Thymus (tissue), 11 donors: ENCODE results near the gene COL28A1. TPM values are rescaled to one million over a fixed set of nuclear protein-coding genes. Genes with fewer than 3 reads are reported as not detected.
"Not testable (repeated sequence)": the region's sequence is repeated elsewhere in the genome, so short reads cannot be mapped to it uniquely, and the experiment has no call there.

ENCODE experiments used
- DNase-seq, 9 donors: peaks; one replicate each; pipeline ENCODE4 v3.0.0-alpha.2; 2013; ENCODE audit warnings: low spot score in 9 of 9, low read depth in 6 of 9, missing footprints in 1 of 9
- H3K27ac ChIP-seq, 2 donors: one replicate each; pipeline ENCODE4 v1.5.1; 2013; ENCODE audit warnings: control low read depth in 1 of 2, low read depth in 1 of 2, low read length in 1 of 2, mild to moderate bottlenecking in 1 of 2, moderate library complexity in 1 of 2
- H3K27me3 ChIP-seq, 2 donors: one replicate each; pipeline ENCODE4 v1.5.1; 2013; ENCODE audit warnings: low read length in 1 of 2; ENCODE audit not compliant: control insufficient read depth in 2 of 2, insufficient read depth in 1 of 2
- H3K36me3 ChIP-seq, 2 donors: one replicate each; pipeline ENCODE4 v1.5.1; 2013; ENCODE audit warnings: low read length in 1 of 2, mild to moderate bottlenecking in 1 of 2, moderate library complexity in 1 of 2; ENCODE audit not compliant: control insufficient read depth in 2 of 2, insufficient read depth in 2 of 2
- H3K4me1 ChIP-seq, 2 donors: one replicate each; pipeline ENCODE4 v1.5.1; 2013; ENCODE audit warnings: low read length in 2 of 2; ENCODE audit not compliant: control insufficient read depth in 2 of 2, insufficient read depth in 2 of 2
- H3K4me3 ChIP-seq, 2 donors: one replicate each; pipeline ENCODE4 v1.5.1; 2013; ENCODE audit warnings: low read length in 2 of 2, control low read depth in 1 of 2, mild to moderate bottlenecking in 1 of 2
- H3K9me3 ChIP-seq, 2 donors: one replicate each; pipeline ENCODE4 v1.5.1; 2013; ENCODE audit warnings: low read length in 1 of 2, mild to moderate bottlenecking in 1 of 2; ENCODE audit not compliant: control insufficient read depth in 2 of 2, insufficient read depth in 1 of 2
- WGBS: extraction: QIAGEN DNeasy Blood & Tissue Kit; methylation state at CpG from one replicate; pipeline ENCODE4 v1.1.7; 2013; 5-methylcytosine and 5-hydroxymethylcytosine counted together
- polyA plus RNA-seq: library from polyadenylated mRNA; stranded (reverse); fragments of 200-250 nt; gene quantifications from one replicate; pipeline ENCODE4 v1.2.3, GENCODE V29; 2013
- total RNA-seq: library from RNA; stranded (reverse); fragments of 120-200 nt; gene quantifications from one replicate; pipeline ENCODE4 v1.2.4, GENCODE V29; 2013
- donor health status: healthy.

COL28A1 gene
- total and polyA plus RNA-seq, 2 donors, result 0.24 to 0.71 TPM

DNA sequence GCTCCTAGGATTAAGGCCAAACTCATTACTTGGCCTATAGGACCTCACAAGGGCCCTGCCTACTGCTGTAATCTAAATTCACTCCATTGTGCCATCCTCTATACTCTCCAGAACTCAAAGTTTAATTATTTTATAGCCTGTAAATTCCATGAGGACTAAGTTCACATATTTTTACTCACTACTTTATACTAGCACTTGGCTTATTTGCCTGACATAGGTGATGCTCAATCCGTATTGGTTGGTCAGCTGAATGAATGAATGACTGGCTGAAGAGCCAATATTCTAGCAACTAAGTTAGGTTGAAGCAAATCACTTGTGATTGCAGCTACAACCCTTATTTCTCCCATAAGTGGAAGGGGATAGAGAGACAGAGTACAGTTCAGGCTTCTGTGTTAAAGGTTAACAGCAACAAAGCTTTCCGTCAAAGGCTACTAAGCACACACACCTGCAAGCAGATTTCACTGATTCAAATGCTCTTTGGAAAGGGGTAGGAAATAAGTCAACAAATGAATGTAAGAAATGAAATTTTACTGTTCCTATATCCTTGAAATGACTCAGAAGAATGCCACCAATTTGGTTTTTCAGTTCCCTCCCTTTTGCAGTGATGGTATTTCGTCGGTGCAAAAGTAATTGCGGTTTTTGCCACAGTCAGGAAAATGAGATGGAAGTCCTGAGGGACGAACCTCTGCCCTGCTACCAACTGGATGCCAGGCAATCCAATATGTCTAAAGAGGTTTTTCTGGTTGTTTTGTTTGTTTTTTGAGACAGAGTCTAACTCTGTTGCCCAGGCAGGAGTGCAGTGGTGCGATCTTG lies 120.7 kb downstream of the COL28A1 start:
- Histone ChIP-seq H3K4me3 (no peak overlapping the region), H3K27me3 (no peaks in the 10 kb centered on the region), H3K36me3 (no peaks in the 10 kb centered on the region), H3K27ac (no peak overlapping the region), H3K9me3 (no peaks in the 10 kb centered on the region), H3K4me1 (peaks cover 0 to 3% of the 10 kb centered on the region in 2 donors)
- no peak for DNase-seq
- 96% methylated on average over 7 of the region's 7 CpGs for WGBS

DNA sequence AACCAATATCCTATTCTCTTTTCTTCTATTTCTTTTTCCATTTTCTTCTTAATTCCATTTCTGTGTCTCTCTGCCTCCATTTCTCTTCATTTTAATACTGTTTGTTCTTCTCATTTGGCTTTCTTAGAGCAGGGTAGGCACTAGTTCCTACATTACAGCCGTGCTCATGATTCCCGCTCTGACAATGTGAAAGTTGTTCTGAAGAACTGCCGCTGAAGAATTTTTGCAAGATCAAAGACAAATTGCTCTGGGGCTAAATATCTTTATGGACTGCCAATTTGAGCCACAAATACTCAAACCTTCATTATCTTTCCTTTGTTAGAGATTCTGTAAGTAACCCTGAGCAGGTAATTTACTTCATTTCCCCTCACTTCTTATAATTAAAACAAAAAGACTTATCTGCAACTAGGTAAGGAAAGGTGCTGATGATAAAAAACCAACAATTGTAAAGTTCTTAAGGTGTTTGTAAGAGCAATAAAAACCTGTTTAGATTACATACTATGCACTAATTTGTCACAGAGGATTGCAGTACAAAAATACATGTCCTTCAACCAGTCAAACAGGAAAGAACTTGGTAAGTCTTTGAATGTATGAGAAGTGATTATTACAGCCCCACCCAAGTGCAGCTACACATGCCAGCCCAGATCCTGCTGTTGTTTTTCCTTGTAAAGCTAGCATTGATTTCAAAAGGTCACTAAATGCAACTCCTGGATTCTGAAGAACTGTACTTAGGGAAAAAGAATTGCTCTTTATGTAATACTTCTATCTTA lies 127.5 kb downstream of the COL28A1 start:
- H3K36me3 ChIP-seq, result no peaks in the 10 kb centered on the region
- WGBS, result 98% methylated on average over 3 of the region's 3 CpGs
- DNase-seq, result no peak
- H3K4me1 ChIP-seq, result no peaks in the 10 kb centered on the region
- no peaks in the 10 kb centered on the region for H3K27me3 ChIP-seq
- no peak overlapping the region for H3K27ac ChIP-seq
- no peaks in the 10 kb centered on the region for H3K9me3 ChIP-seq
- no peak overlapping the region for H3K4me3 ChIP-seq

DNA sequence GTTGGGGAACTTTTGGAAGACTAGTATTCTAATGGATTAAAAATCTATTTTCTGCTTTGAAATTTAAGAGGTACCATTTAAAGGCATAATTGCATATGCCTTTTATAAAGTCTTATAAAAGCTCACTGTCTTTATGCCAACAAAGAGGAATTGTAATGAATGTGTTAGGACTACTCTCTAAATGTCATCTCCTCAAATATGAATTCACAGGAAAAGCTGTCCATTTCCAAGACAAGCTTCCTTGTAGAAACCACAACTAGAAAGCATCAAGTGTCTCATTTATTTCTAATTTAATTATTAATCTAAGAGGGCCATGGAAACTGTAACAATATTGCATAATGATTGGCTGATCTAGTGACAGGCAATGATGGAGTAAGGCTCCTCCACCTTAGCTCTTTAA lies 130.2 kb downstream of the COL28A1 start:
- H3K36me3 ChIP-seq, result no peaks in the 10 kb centered on the region
- H3K4me1 ChIP-seq, result no peaks in the 10 kb centered on the region
- no peak for DNase-seq
- H3K27me3 ChIP-seq, result no peaks in the 10 kb centered on the region
- H3K9me3 ChIP-seq, result no peaks in the 10 kb centered on the region
- H3K4me3 ChIP-seq, result no peak overlapping the region
- H3K27ac ChIP-seq, result no peak overlapping the region

DNA sequence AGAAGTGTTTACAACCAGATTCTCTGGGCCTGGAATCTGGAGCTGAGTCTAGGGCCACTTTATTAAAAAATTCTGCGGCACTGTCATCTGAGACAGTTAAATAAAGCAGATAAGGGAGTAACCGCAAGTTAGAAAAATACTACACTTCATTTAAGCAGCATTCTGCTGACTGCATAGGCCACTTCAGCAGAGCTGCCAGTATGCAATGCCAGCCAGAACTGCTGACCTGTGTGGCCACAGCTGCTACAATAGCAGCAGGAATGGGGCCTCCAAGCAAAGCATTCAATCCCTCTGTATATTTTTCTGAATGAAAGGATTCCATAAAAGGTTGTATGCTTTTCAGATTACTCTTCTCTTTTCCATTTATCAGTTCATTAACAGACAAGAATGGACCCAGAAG lies 136.0 kb downstream of the COL28A1 start:
- DNase-seq, result no peak
- WGBS, result 97% methylated on average over 2 of the region's 2 CpGs
- H3K27me3 ChIP-seq, result no peaks in the 10 kb centered on the region
- H3K27ac ChIP-seq, result no peak overlapping the region
- H3K4me3 ChIP-seq, result no peak overlapping the region
- H3K4me1 ChIP-seq, result no peaks in the 10 kb centered on the region
- H3K9me3 ChIP-seq, result no peaks in the 10 kb centered on the region
- no peaks in the 10 kb centered on the region for H3K36me3 ChIP-seq

DNA sequence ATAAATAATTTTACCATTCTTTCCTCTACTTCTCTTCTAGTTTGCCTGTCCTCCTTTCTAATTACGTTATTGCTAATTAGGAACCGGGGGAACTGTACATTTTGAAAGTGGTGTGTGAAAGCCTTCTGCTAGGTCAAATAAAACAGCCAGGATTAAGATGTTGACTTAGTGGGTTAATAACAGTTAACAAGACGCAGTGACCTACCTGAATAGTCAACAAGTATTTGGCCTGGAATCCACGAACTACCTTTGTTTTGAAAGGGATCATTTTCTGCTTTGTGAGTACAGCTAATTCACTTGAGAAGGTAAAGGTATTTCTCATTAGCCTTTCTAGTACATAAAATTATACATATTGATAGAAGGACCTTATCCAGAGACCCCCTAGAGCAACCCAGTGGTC lies 139.9 kb downstream of the COL28A1 start:
- Histone ChIP-seq H3K4me1 (no peaks in the 10 kb centered on the region), H3K27ac (no peak overlapping the region), H3K27me3 (no peaks in the 10 kb centered on the region), H3K9me3 (no peaks in the 10 kb centered on the region), H3K36me3 (no peaks in the 10 kb centered on the region), H3K4me3 (no peak overlapping the region)
- no peak for DNase-seq
- WGBS, result 96% methylated on average over 4 of the region's 4 CpGs

DNA sequence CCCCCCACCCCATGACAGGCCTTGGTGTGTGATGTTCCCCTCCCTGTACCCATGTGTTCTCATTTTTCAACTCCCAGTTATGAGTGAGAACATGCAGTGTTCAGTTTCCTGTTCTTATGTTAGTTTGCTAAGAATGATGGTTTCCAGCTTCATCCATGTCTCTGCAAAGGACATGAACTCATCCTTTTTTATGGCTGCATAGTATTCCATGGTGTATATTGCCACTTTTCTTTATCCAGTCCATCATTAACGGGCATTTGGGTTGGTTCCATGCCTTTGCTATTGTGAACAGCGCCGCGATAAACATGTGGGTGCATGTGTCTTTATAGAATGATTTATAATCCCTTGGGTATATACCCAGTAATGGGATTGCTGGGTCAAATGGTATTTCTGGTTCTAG lies 147.5 kb downstream of the COL28A1 start:
- H3K27me3 ChIP-seq, H3K27ac ChIP-seq, H3K36me3 ChIP-seq, DNase-seq, H3K4me3 ChIP-seq, H3K9me3 ChIP-seq, H3K4me1 ChIP-seq: not testable (repeated sequence)
- WGBS, result 98% methylated on average over 4 of the region's 4 CpGs

DNA sequence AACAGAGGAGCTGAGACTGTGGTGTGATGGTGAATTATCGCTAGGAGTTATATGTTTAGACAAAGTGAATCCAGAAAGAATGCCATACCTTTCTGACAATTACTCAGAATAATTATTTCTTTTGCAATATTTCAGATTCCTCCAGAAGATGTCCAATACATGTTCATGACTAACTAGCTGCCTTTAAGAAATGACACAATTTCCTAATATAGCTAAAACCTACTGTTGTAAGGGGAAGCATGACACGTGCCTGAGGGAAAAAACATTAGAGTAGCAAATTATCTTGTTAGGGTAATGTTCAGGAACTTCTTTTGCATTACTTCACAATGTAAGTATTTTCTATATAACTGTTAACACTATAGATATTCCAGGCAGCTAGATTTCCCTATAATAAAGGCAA lies 150.3 kb downstream of the COL28A1 start:
- WGBS, result 89% methylated on average over 2 of the region's 2 CpGs
- no peak for DNase-seq

DNA sequence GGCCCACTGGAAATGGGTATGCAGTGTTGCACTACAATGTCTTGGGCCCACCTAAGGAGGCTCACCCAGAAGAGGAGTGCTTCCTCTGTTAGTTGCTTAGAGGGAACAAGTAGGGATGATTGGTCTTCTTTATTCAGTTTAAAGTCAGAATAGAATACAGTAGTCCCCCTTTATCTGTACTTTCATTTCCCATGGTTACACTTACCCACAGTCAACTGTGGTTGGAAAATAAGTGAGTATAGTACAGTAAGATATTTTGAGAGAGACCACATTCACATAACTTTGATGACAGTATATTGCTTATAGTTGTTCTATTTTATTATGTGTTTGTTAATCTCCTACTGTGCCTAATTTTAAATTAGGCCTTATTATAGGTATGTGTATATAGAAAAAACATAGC lies 151.4 kb downstream of the COL28A1 start:
- Histone ChIP-seq H3K4me3 (no peak overlapping the region), H3K27me3 (no peaks in the 10 kb centered on the region), H3K9me3 (no peaks in the 10 kb centered on the region), H3K36me3 (no peaks in the 10 kb centered on the region), H3K27ac (no peak overlapping the region), H3K4me1 (no peaks in the 10 kb centered on the region)
- no peak for DNase-seq

More for the DNA sequence above, 150.3 kb downstream of the COL28A1 start:
- no peaks in the 10 kb centered on the region for H3K27me3 ChIP-seq
- no peaks in the 10 kb centered on the region for H3K36me3 ChIP-seq
- H3K4me1 ChIP-seq, result no peaks in the 10 kb centered on the region
- H3K4me3 ChIP-seq, result no peak overlapping the region
- no peaks in the 10 kb centered on the region for H3K9me3 ChIP-seq
- no peak overlapping the region for H3K27ac ChIP-seq

DNA sequence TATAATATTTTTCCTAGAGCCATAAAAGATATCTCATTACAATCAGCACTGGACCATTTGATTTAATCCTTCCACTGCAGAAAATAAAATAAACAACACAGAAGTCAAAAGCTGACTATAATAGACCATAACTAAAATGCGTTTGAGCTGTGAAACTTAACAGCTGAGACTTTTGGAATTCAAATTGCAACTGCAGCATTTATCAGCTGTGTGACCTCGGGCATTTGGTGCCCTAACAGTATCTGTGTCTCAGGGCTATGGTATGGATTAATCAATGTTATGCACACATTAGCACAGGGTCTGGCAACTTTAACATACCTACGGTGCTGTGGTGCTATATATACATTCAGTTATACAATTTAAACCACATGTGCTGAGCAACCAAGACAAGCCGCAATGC lies 160.1 kb downstream of the COL28A1 start:
- WGBS, result 94% methylated on average over 4 of the region's 4 CpGs
- Histone ChIP-seq H3K27ac (no peak overlapping the region), H3K27me3 (no peaks in the 10 kb centered on the region), H3K4me3 (no peak overlapping the region), H3K36me3 (no peaks in the 10 kb centered on the region), H3K4me1 (no peaks in the 10 kb centered on the region), H3K9me3 (no peaks in the 10 kb centered on the region)
- no peak for DNase-seq
